Small intestine (tissue), 7 donors: ENCODE data around the gene TMEM191C. TPM values are rescaled to one million over a fixed set of nuclear protein-coding genes. Genes with fewer than 3 reads are reported as not detected.
"Not testable (repeated sequence)": the region's sequence is repeated elsewhere in the genome, so short reads cannot be mapped to it uniquely, and the experiment has no call there.

Experiments used
- DNase-seq, 2 donors: peaks; one replicate each; pipeline versions ENCODE4 v3.0.0 to v3.0.0-alpha.2; 2013
- FAIRE-seq: peaks from 2 replicates; lab custom pipeline; 2012; peaks lifted over from hg19 to GRCh38; lab: Jason Lieb, UNC
- H3K27ac ChIP-seq, 3 donors: one replicate each; pipeline ENCODE4 v1.5.1; 2013; ENCODE audit warnings: low read length in 2 of 3, mild to moderate bottlenecking in 2 of 3, control low read depth in 1 of 3, inconsistent platforms in 1 of 3, low read depth in 1 of 3, moderate library complexity in 1 of 3
- H3K27me3 ChIP-seq, 3 donors: one replicate each; pipeline ENCODE4 v1.6.1; 2013; ENCODE audit warnings: low read length in 3 of 3, inconsistent platforms in 1 of 3; ENCODE audit not compliant: control insufficient read depth in 3 of 3, insufficient read depth in 3 of 3
- H3K36me3 ChIP-seq, 3 donors: one replicate each; pipeline ENCODE4 v1.6.1; 2013; ENCODE audit warnings: low read length in 3 of 3, inconsistent platforms in 1 of 3, low read depth in 1 of 3, mild to moderate bottlenecking in 1 of 3, moderate library complexity in 1 of 3; ENCODE audit not compliant: control insufficient read depth in 3 of 3, insufficient read depth in 2 of 3
- H3K4me1 ChIP-seq, 3 donors: one replicate each; pipeline ENCODE4 v1.6.1; 2013; ENCODE audit warnings: low read length in 2 of 3, inconsistent platforms in 1 of 3, low read depth in 1 of 3, mild to moderate bottlenecking in 1 of 3, moderate library complexity in 1 of 3; ENCODE audit not compliant: control insufficient read depth in 3 of 3, insufficient read depth in 2 of 3
- H3K4me3 ChIP-seq, 3 donors: one replicate each; pipeline ENCODE4 v1.5.1; 2013; ENCODE audit warnings: low read length in 3 of 3, control low read depth in 1 of 3, inconsistent platforms in 1 of 3, low read depth in 1 of 3, mild to moderate bottlenecking in 1 of 3, moderate library complexity in 1 of 3
- H3K9me3 ChIP-seq, 2 donors: one replicate each; pipeline ENCODE4 v1.6.1; 2013; ENCODE audit warnings: low read depth in 1 of 2, low read length in 1 of 2; ENCODE audit not compliant: control insufficient read depth in 2 of 2, insufficient read depth in 1 of 2
- WGBS, 3 donors: extraction: QIAGEN DNeasy Blood & Tissue Kit; methylation state at CpG; one replicate each; pipeline ENCODE4 v1.1.7; 2013; 5-methylcytosine and 5-hydroxymethylcytosine counted together
- polyA plus RNA-seq, 4 donors: library from polyadenylated mRNA; stranded (reverse) in 3 of 4; unstranded in 1 of 4; fragments of 200-250 nt in 3 of 4; fragments of 120-200 nt in 1 of 4; gene quantifications; one replicate each; pipeline versions ENCODE4 v1.2.1 to v1.2.3, GENCODE V29; 2013
- donor health status: healthy with polysubstance abuse.
- donor health status: control.
- donor health status: control.
- donor health status: Bipolar disorder and iron deficiency.
- donor health status: healthy.

TMEM191C gene
- polyA plus RNA-seq, 4 donors: 2.0 to 6.0 (median 4.4) TPM

- FAIRE-seq (no peak), DNase-seq (no peak)
- Histone ChIP-seq H3K4me1 (no peaks in the 10 kb centered on the region), H3K36me3 (peaks cover 0 to 11% (median 0%) of the 10 kb centered on the region in 3 donors), H3K27ac (no peak overlapping the region), H3K27me3 (no peaks in the 10 kb centered on the region), H3K9me3 (no peaks in the 10 kb centered on the region), H3K4me3 (no peak overlapping the region)
- 84 to 90% (median 85%) methylated on average over 19 of the region's 19 CpGs for WGBS, 3 donors
These were observed 10.0 kb upstream of the TMEM191C start for GRCh38 chr22:21457023-21457787.

- H3K4me1 ChIP-seq, FAIRE-seq, DNase-seq, H3K9me3 ChIP-seq, H3K27me3 ChIP-seq, H3K4me3 ChIP-seq, H3K27ac ChIP-seq, H3K36me3 ChIP-seq: not testable (repeated sequence)
- WGBS, 3 donors: 83 to 92% (median 91%) methylated on average over 1 of the region's 4 CpGs
These were observed 4.5 kb upstream of the TMEM191C start for GRCh38 chr22:21462672-21463071.

- not testable (repeated sequence) for FAIRE-seq, H3K36me3 ChIP-seq, H3K9me3 ChIP-seq, H3K27me3 ChIP-seq, H3K4me1 ChIP-seq
- WGBS, 3 donors: 0% methylated on average over 4 to 11 of the region's 60 CpGs
- Histone ChIP-seq H3K27ac (peak overlapping the region; percentile 55 to 72 (median 65)), H3K4me3 (peak overlapping the region in 2 of 3 donors; percentile 15 to 23)
- peak; percentile 89 to 90 for DNase-seq
These were observed 1.3 kb downstream of the TMEM191C start for GRCh38 chr22:21468194-21469096.

- not testable (repeated sequence) for H3K27ac ChIP-seq, H3K36me3 ChIP-seq, H3K4me3 ChIP-seq, H3K4me1 ChIP-seq, H3K9me3 ChIP-seq, FAIRE-seq, H3K27me3 ChIP-seq, DNase-seq
- 9 to 13% (median 10%) methylated on average over 8 to 52 of the region's 87 CpGs for WGBS, 3 donors
These were observed 2.2 kb downstream of the TMEM191C start for GRCh38 chr22:21469097-21469994.

GRCh38 chr22:21472984-21473383 lies 5.8 kb downstream of the TMEM191C start:
- not testable (repeated sequence) for H3K9me3 ChIP-seq, H3K27me3 ChIP-seq, H3K36me3 ChIP-seq, FAIRE-seq, DNase-seq, H3K4me3 ChIP-seq, H3K4me1 ChIP-seq, H3K27ac ChIP-seq
- WGBS, 3 donors: no CpG with 5 or more reads among the region's 11 CpGs

- not testable (repeated sequence) for H3K4me1 ChIP-seq, H3K9me3 ChIP-seq, DNase-seq, H3K27me3 ChIP-seq, H3K36me3 ChIP-seq, H3K4me3 ChIP-seq, FAIRE-seq, H3K27ac ChIP-seq
- 79% methylated on average over 3 of the region's 13 CpGs; no CpG with 5 or more reads in 2 of the 3 donors for WGBS, 3 donors
These were observed 6.5 kb downstream of the TMEM191C start for GRCh38 chr22:21473664-21474063.

GRCh38 chr22:21484039-21484438 lies 16.9 kb downstream of the TMEM191C start:
- DNase-seq, H3K4me3 ChIP-seq, H3K27me3 ChIP-seq, FAIRE-seq, H3K4me1 ChIP-seq, H3K36me3 ChIP-seq, H3K27ac ChIP-seq, H3K9me3 ChIP-seq: not testable (repeated sequence)
- 90 to 100% (median 95%) methylated on average over 4 to 10 of the region's 14 CpGs for WGBS, 3 donors

GRCh38 chr22:21487723-21488122 lies 20.5 kb downstream of the TMEM191C start:
- DNase-seq, H3K27me3 ChIP-seq, H3K4me1 ChIP-seq, H3K36me3 ChIP-seq, FAIRE-seq, H3K9me3 ChIP-seq, H3K4me3 ChIP-seq, H3K27ac ChIP-seq: not testable (repeated sequence)
- 86 to 100% (median 98%) methylated on average over 4 to 8 of the region's 17 CpGs for WGBS, 3 donors
